Measurements from ENCODE around the gene GXYLT2. TPM values are rescaled to one million over a fixed set of nuclear protein-coding genes. Genes with fewer than 3 reads are reported as not detected.

Gene GXYLT2
- total and polyA plus RNA-seq, 4 experiments from 2014 or later = not detected

- intact Hi-C loops (cut with micrococcal nuclease) = no loop called here
- H3K4me3 Mint-ChIP-seq = peak overlapping the region in 6 of 8 donors; percentile 35 to 64 (median 52)
- H3K27me3 Mint-ChIP-seq = peaks cover 61 to 72% of the 10 kb centered on the region in 2 donors
- H3K27ac Mint-ChIP-seq = no peak overlapping the region
- CTCF ChIA-PET (ENCODE audit: partially characterized antibody) = no interaction called here
- Histone ChIP-seq H3K4me3 (ENCODE audit: low read length in 2 of 2) (no peak overlapping the region), H3K27ac (ENCODE audit: low read depth, low read length) (no peak overlapping the region), H3K36me3 (ENCODE audit: insufficient read depth, low read length) (no peaks in the 10 kb centered on the region), H3K9me3 (ENCODE audit: control insufficient read depth in 1 of 2, low read length in 2 of 2) (no peaks in the 10 kb centered on the region), H3K27me3 (ENCODE audit: insufficient read depth, low read length) (peaks cover 30% of the 10 kb centered on the region), H3K4me1 (ENCODE audit: insufficient read depth, low read length) (peaks cover 10% of the 10 kb centered on the region)
- H3K9me3 Mint-ChIP-seq = peaks cover 0 to 7% (median 5%) of the 10 kb centered on the region in 8 donors
- peaks cover 5 to 15% (median 10%) of the 10 kb centered on the region in 4 donors for H3K4me1 Mint-ChIP-seq
- DNase-seq = no peak
- POLR2A ChIA-PET (ENCODE audit: partially characterized antibody) = no interaction called here
- no peaks in the 10 kb centered on the region for H3K36me3 Mint-ChIP-seq
Observed at GRCh38 chr3:72888546-72889309, 882 bp downstream of the GXYLT2 start.

GRCh38 chr3:72889310-72890165 is 1.7 kb downstream of the GXYLT2 start:
- Histone ChIP-seq H3K27me3 (ENCODE audit: insufficient read depth, low read length) (peaks cover 30% of the 10 kb centered on the region), H3K27ac (ENCODE audit: low read depth, low read length) (no peak overlapping the region), H3K9me3 (ENCODE audit: control insufficient read depth in 1 of 2, low read length in 2 of 2) (no peaks in the 10 kb centered on the region), H3K4me1 (ENCODE audit: insufficient read depth, low read length) (peaks cover 10% of the 10 kb centered on the region), H3K36me3 (ENCODE audit: insufficient read depth, low read length) (no peaks in the 10 kb centered on the region), H3K4me3 (ENCODE audit: low read length in 2 of 2) (no peak overlapping the region)
- Mint-ChIP-seq H3K9me3 (peaks cover 0 to 1% (median 0%) of the 10 kb centered on the region in 8 donors), H3K4me3 (peak overlapping the region in 4 of 8 donors; percentile 21 to 45 (median 34)), H3K4me1 (peaks cover 5 to 15% (median 10%) of the 10 kb centered on the region in 4 donors), H3K27me3 (peaks cover 55 to 68% of the 10 kb centered on the region in 2 donors), H3K36me3 (no peaks in the 10 kb centered on the region), H3K27ac (no peak overlapping the region)
- ChIA-PET POLR2A (ENCODE audit: partially characterized antibody) (no interaction called here), CTCF (ENCODE audit: partially characterized antibody) (no interaction called here)
- DNase-seq = no peak
- intact Hi-C loops (cut with micrococcal nuclease) = no loop called here

- Histone ChIP-seq H3K27ac (ENCODE audit: low read depth, low read length) (no peak overlapping the region), H3K27me3 (ENCODE audit: insufficient read depth, low read length) (peaks cover 30% of the 10 kb centered on the region), H3K36me3 (ENCODE audit: insufficient read depth, low read length) (no peaks in the 10 kb centered on the region), H3K4me1 (ENCODE audit: insufficient read depth, low read length) (peaks cover 10% of the 10 kb centered on the region), H3K9me3 (ENCODE audit: control insufficient read depth in 1 of 2, low read length in 2 of 2) (no peaks in the 10 kb centered on the region), H3K4me3 (ENCODE audit: low read length in 2 of 2) (no peak overlapping the region)
- no peaks in the 10 kb centered on the region for H3K9me3 Mint-ChIP-seq
- H3K4me1 Mint-ChIP-seq = peaks cover 5 to 15% (median 10%) of the 10 kb centered on the region in 4 donors
- peaks cover 52 to 68% of the 10 kb centered on the region in 2 donors for H3K27me3 Mint-ChIP-seq
- DNase-seq = no peak
- H3K36me3 Mint-ChIP-seq = no peaks in the 10 kb centered on the region
- no peak overlapping the region for H3K27ac Mint-ChIP-seq
- intact Hi-C loops (cut with micrococcal nuclease) = no loop called here
- CTCF ChIA-PET (ENCODE audit: partially characterized antibody) = no interaction called here
- POLR2A ChIA-PET (ENCODE audit: partially characterized antibody) = no interaction called here
- peak overlapping the region in 1 of 8 donors; percentile 14 for H3K4me3 Mint-ChIP-seq
Observed at GRCh38 chr3:72890166-72890925, 2.5 kb downstream of the GXYLT2 start.

- Histone ChIP-seq H3K27me3 (ENCODE audit: insufficient read depth, low read length) (peaks cover 25% of the 10 kb centered on the region), H3K4me1 (ENCODE audit: insufficient read depth, low read length) (peaks cover 10% of the 10 kb centered on the region), H3K4me3 (ENCODE audit: low read length in 2 of 2) (no peak overlapping the region), H3K36me3 (ENCODE audit: insufficient read depth, low read length) (no peaks in the 10 kb centered on the region), H3K9me3 (ENCODE audit: control insufficient read depth in 1 of 2, low read length in 2 of 2) (no peaks in the 10 kb centered on the region), H3K27ac (ENCODE audit: low read depth, low read length) (no peak overlapping the region)
- POLR2A ChIA-PET (ENCODE audit: partially characterized antibody) = no interaction called here
- H3K27me3 Mint-ChIP-seq = peaks cover 45 to 63% of the 10 kb centered on the region in 2 donors
- H3K36me3 Mint-ChIP-seq = no peaks in the 10 kb centered on the region
- H3K9me3 Mint-ChIP-seq = no peaks in the 10 kb centered on the region
- intact Hi-C loops (cut with micrococcal nuclease) = no loop called here
- CTCF ChIA-PET (ENCODE audit: partially characterized antibody) = no interaction called here
- no peak for DNase-seq
- H3K4me3 Mint-ChIP-seq = no peak overlapping the region
- H3K27ac Mint-ChIP-seq = no peak overlapping the region
- H3K4me1 Mint-ChIP-seq = peaks cover 5 to 15% (median 10%) of the 10 kb centered on the region in 4 donors
Observed at GRCh38 chr3:72891053-72891855, 3.4 kb downstream of the GXYLT2 start.

- Histone ChIP-seq H3K36me3 (ENCODE audit: insufficient read depth, low read length) (no peaks in the 10 kb centered on the region), H3K4me1 (ENCODE audit: insufficient read depth, low read length) (peaks cover 9% of the 10 kb centered on the region), H3K27me3 (ENCODE audit: insufficient read depth, low read length) (peaks cover 20% of the 10 kb centered on the region), H3K27ac (ENCODE audit: low read depth, low read length) (no peak overlapping the region), H3K4me3 (ENCODE audit: low read length in 2 of 2) (no peak overlapping the region), H3K9me3 (ENCODE audit: control insufficient read depth in 1 of 2, low read length in 2 of 2) (no peaks in the 10 kb centered on the region)
- Mint-ChIP-seq H3K36me3 (no peaks in the 10 kb centered on the region), H3K9me3 (no peaks in the 10 kb centered on the region), H3K4me3 (no peak overlapping the region), H3K27me3 (peaks cover 40 to 61% of the 10 kb centered on the region in 2 donors), H3K4me1 (peaks cover 4 to 15% (median 9%) of the 10 kb centered on the region in 4 donors), H3K27ac (no peak overlapping the region)
- DNase-seq = no peak
- ChIA-PET POLR2A (ENCODE audit: partially characterized antibody) (no interaction called here), CTCF (ENCODE audit: partially characterized antibody) (no interaction called here)
- intact Hi-C loops (cut with micrococcal nuclease) = no loop called here
Observed at GRCh38 chr3:72892081-72892775, 4.4 kb downstream of the GXYLT2 start.

GRCh38 chr3:72892870-72893269 is 5.0 kb downstream of the GXYLT2 start:
- Histone ChIP-seq H3K9me3 (ENCODE audit: control insufficient read depth in 1 of 2, low read length in 2 of 2) (no peaks in the 10 kb centered on the region), H3K27me3 (ENCODE audit: insufficient read depth, low read length) (peaks cover 14% of the 10 kb centered on the region), H3K27ac (ENCODE audit: low read depth, low read length) (no peak overlapping the region), H3K4me3 (ENCODE audit: low read length in 2 of 2) (no peak overlapping the region), H3K4me1 (ENCODE audit: insufficient read depth, low read length) (peaks cover 4% of the 10 kb centered on the region), H3K36me3 (ENCODE audit: insufficient read depth, low read length) (no peaks in the 10 kb centered on the region)
- Mint-ChIP-seq H3K9me3 (no peaks in the 10 kb centered on the region), H3K4me1 (peaks cover 0 to 10% (median 3%) of the 10 kb centered on the region in 4 donors), H3K27ac (no peak overlapping the region), H3K36me3 (no peaks in the 10 kb centered on the region), H3K4me3 (no peak overlapping the region), H3K27me3 (peaks cover 34 to 56% of the 10 kb centered on the region in 2 donors)
- ChIA-PET CTCF (ENCODE audit: partially characterized antibody) (no interaction called here), POLR2A (ENCODE audit: partially characterized antibody) (no interaction called here)
- intact Hi-C loops (cut with micrococcal nuclease) = no loop called here
- DNase-seq = no peak

Data from CD4-positive, alpha-beta memory T cell (primary cell).